HepG2 (cell line): ENCODE results near the gene VWA3A. TPM values are rescaled to one million over a fixed set of nuclear protein-coding genes. Genes with fewer than 3 reads are reported as not detected.

Experiments used
- DR1 ChIP-seq: sonication (generic); formaldehyde crosslinking; IDR thresholded peaks from 2 replicates; pipeline ENCODE4 v1.8.0; 2021; ENCODE audit warnings: mild to moderate bottlenecking, missing genetic modification reagents, inconsistent platforms
- LRRFIP1 ChIP-seq: sonication (generic); formaldehyde crosslinking; conservative IDR thresholded peaks from 2 replicates; pipeline ENCODE4 v1.4.0; 2020; ENCODE audit warnings: missing genetic modification reagents
- MZF1 ChIP-seq: sonication (generic); formaldehyde crosslinking; IDR thresholded peaks from 2 replicates; pipeline ENCODE4 v1.8.1; 2023; ENCODE audit warnings: mild to moderate bottlenecking, missing genetic modification reagents, borderline replicate concordance
- PCBP1 ChIP-seq: fragments of 200-400 bp; formaldehyde crosslinking; IDR thresholded peaks from 2 replicates; pipeline ENCODE4 v1.6.1; 2017; ENCODE audit warnings: mild to moderate bottlenecking, low read depth, low read length, borderline replicate concordance
- REXO4 ChIP-seq: sonication (generic); formaldehyde crosslinking; IDR thresholded peaks from 2 replicates; pipeline ENCODE4 v1.8.0; 2022; ENCODE audit warnings: missing genetic modification reagents, mild to moderate bottlenecking, borderline replicate concordance
- SP4 ChIP-seq: sonication (generic); formaldehyde crosslinking; IDR thresholded peaks from 2 replicates; pipeline ENCODE4 v1.8.1; 2023; ENCODE audit warnings: mild to moderate bottlenecking, missing genetic modification reagents
- ZBTB14 ChIP-seq: sonication (generic); formaldehyde crosslinking; IDR thresholded peaks from 2 replicates; pipeline ENCODE4 v1.4.0; 2020; ENCODE audit warnings: missing genetic modification reagents
- ZBTB40 ChIP-seq, 2 experiments: fragments of 450-650 bp in 1 of 2; sonication (generic) in 1 of 2; formaldehyde crosslinking in 1 of 2; IDR thresholded peaks; 2 replicates each; pipeline versions ENCODE4 v1.6.1 to v1.8.0; 2016 to 2022; ENCODE audit warnings: antibody characterized with exemption in 1 of 2, mild to moderate bottlenecking in 1 of 2, missing genetic modification reagents in 1 of 2
- ZBTB46 ChIP-seq: sonication (generic); formaldehyde crosslinking; IDR thresholded peaks from 2 replicates; pipeline ENCODE4 v1.4.0; 2020; ENCODE audit warnings: mild to moderate bottlenecking, missing genetic modification reagents, borderline replicate concordance
- ZNF18 ChIP-seq: sonication (generic); formaldehyde crosslinking; IDR thresholded peaks from 2 replicates; pipeline ENCODE4 v1.8.0; 2022; ENCODE audit warnings: mild to moderate bottlenecking, missing genetic modification reagents; ENCODE audit not compliant: insufficient replicate concordance
- polyA plus RNA-seq, 8 experiments: library from polyadenylated mRNA; depleted of rRNA in 3 of 8; stranded (reverse) in 7 of 8; unstranded in 1 of 8; fragments of >200 nt; fragmentation: Illumina TruSeq in 4 of 8; extraction: Trizol in 4 of 8; gene quantifications; 2 replicates each; pipeline versions ENCODE4 v1.2.1 to v1.2.3, GENCODE V29; 2011 to 2016; ENCODE audit warnings: low read depth in 4 of 8, missing spikeins in 1 of 8, mixed read lengths in 1 of 8; ENCODE audit not compliant: insufficient read depth in 1 of 8
- total RNA-seq, 5 experiments: library from RNA; depleted of rRNA; stranded (reverse); fragments of >200 nt; fragmentation: Illumina TruSeq; extraction: Trizol; gene quantifications; 2 replicates each; pipeline ENCODE4 v1.2.3, GENCODE V29; 2016; ENCODE audit warnings: low read depth in 1 of 5

VWA3A gene
- total and polyA plus RNA-seq, 2 of the 13 experiments (the other 11 are each of a cell fraction or from before 2014, with no cell fraction given): 0.03 to 0.07 TPM

- TF ChIP-seq LRRFIP1 (CRISPR knock-in tag) (no peak), ZNF18 (CRISPR knock-in tag) (peak; percentile 95), SP4 (CRISPR knock-in tag) (peak; percentile 63), MZF1 (CRISPR knock-in tag) (no peak; the same call in 1 of the 2 replicates), REXO4 (CRISPR knock-in tag) (no peak; the same call in 1 of the 2 replicates), ZBTB14 (CRISPR knock-in tag) (no peak), ZBTB40 (IDR thresholded peaks at IDR 0.05) (no peak), ZBTB40 (CRISPR knock-in tag; IDR thresholded peaks at IDR 0.05) (peak; percentile 83; the same call in 1 of the 2 replicates), DR1 (no peak), ZBTB46 (CRISPR knock-in tag) (no peak), PCBP1 (no peak)
Measured at GRCh38 chr16:22192261-22193062, 100.1 kb downstream of the VWA3A start (continued).
